Measurements from ENCODE around the gene VEZF1. TPM values are rescaled to one million over a fixed set of nuclear protein-coding genes. Genes with fewer than 3 reads are reported as not detected.
A peak's percentile ranks its signal among the peaks of the same experiment; 100 is the strongest.

VEZF1 gene
- total RNA-seq, 1 donor from 2014 or later = 73.2 TPM

DNA sequence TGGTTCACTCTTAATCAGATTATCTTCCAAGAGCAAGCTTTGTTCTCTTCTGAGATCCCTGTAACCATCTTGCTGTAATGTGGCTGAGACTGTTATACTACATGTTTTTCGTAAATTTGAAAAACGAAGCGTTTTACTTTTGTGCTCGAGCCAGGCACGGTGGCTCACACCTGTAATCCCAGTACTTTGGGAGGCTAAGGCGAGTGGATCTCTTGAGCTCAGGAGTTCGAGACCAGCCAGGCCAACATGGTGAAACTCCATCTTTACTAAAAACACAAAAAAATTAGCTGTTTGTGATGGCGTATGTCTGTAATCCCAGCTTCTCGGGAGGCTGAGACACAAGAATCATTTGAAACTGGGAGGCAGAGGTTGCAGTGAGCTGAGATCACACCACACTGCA, 40.7 kb downstream of the VEZF1 start:
- no peaks in the 10 kb centered on the region for H3K27me3 Mint-ChIP-seq
- peak overlapping the region; percentile 91 for H3K27ac Mint-ChIP-seq
- H3K36me3 Mint-ChIP-seq = no peaks in the 10 kb centered on the region
- DNase-seq (ENCODE audit: extremely low spot score, unreplicated experiment) = no peak
- no peaks in the 10 kb centered on the region for H3K9me3 Mint-ChIP-seq
- H3K4me3 Mint-ChIP-seq = peak overlapping the region; percentile 67
- no peak for TF ChIP-seq CTCF (conservative IDR thresholded peaks at IDR 0.05)
- H3K4me1 Mint-ChIP-seq (ENCODE audit: unreplicated experiment) = peaks cover 60% of the 10 kb centered on the region

GRCh38 chr17:57946798-57947358, 41.2 kb downstream of the VEZF1 start:
- H3K4me3 Mint-ChIP-seq = peak overlapping the region; percentile 67
- DNase-seq (ENCODE audit: extremely low spot score, unreplicated experiment) = no peak
- H3K4me1 Mint-ChIP-seq (ENCODE audit: unreplicated experiment) = peaks cover 62% of the 10 kb centered on the region
- H3K27ac Mint-ChIP-seq = peak overlapping the region; percentile 91
- H3K9me3 Mint-ChIP-seq = no peaks in the 10 kb centered on the region
- no peaks in the 10 kb centered on the region for H3K27me3 Mint-ChIP-seq
- H3K36me3 Mint-ChIP-seq = no peaks in the 10 kb centered on the region
- no peak for TF ChIP-seq CTCF (conservative IDR thresholded peaks at IDR 0.05)

- peak overlapping the region; percentile 91 for H3K27ac Mint-ChIP-seq
- no peak for DNase-seq (ENCODE audit: extremely low spot score, unreplicated experiment)
- H3K27me3 Mint-ChIP-seq = no peaks in the 10 kb centered on the region
- no peaks in the 10 kb centered on the region for H3K36me3 Mint-ChIP-seq
- no peaks in the 10 kb centered on the region for H3K9me3 Mint-ChIP-seq
- H3K4me3 Mint-ChIP-seq = peak overlapping the region; percentile 67
- no peak for TF ChIP-seq CTCF (conservative IDR thresholded peaks at IDR 0.05)
- peaks cover 67% of the 10 kb centered on the region for H3K4me1 Mint-ChIP-seq (ENCODE audit: unreplicated experiment)
Observed at GRCh38 chr17:57945996-57946797, 41.9 kb downstream of the VEZF1 start.

- Mint-ChIP-seq H3K4me1 (ENCODE audit: unreplicated experiment) (peaks cover 72% of the 10 kb centered on the region), H3K36me3 (no peaks in the 10 kb centered on the region), H3K27me3 (no peaks in the 10 kb centered on the region), H3K27ac (peak overlapping the region; percentile 30), H3K9me3 (no peaks in the 10 kb centered on the region), H3K4me3 (peak overlapping the region; percentile 50)
- TF ChIP-seq CTCF (conservative IDR thresholded peaks at IDR 0.05) = no peak
- DNase-seq (ENCODE audit: extremely low spot score, unreplicated experiment) = no peak
Observed at GRCh38 chr17:57944908-57945307, 43.1 kb downstream of the VEZF1 start.

- DNase-seq (ENCODE audit: extremely low spot score, unreplicated experiment) = no peak
- Mint-ChIP-seq H3K27me3 (no peaks in the 10 kb centered on the region), H3K4me1 (ENCODE audit: unreplicated experiment) (peaks cover 64% of the 10 kb centered on the region), H3K36me3 (no peaks in the 10 kb centered on the region), H3K27ac (peak overlapping the region; percentile 18), H3K9me3 (no peaks in the 10 kb centered on the region), H3K4me3 (no peak overlapping the region)
- no peak for TF ChIP-seq CTCF (conservative IDR thresholded peaks at IDR 0.05)
Observed at GRCh38 chr17:57943645-57944044, 44.4 kb downstream of the VEZF1 start.

Data from type B pancreatic cell (in vitro differentiated cells).